Stomach (tissue), 9 donors: ENCODE results near the gene CTRB2. TPM values are rescaled to one million over a fixed set of nuclear protein-coding genes. Genes with fewer than 3 reads are reported as not detected.

Experiments
- DNase-seq, 2 donors: peaks; one replicate each; pipeline versions ENCODE4 v3.0.0 to v3.0.0-alpha.2; 2013 to 2019
- H3K27ac ChIP-seq, 5 donors: fragments of 200-600 bp in 4 of 5; sonication (generic) in 4 of 5; one replicate each; pipeline ENCODE4 v1.5.1; 2013 to 2019; ENCODE audit warnings: mild to moderate bottlenecking in 1 of 5, moderate library complexity in 1 of 5
- H3K27me3 ChIP-seq, 3 donors: fragments of 200-600 bp; sonication (generic); one replicate each; pipeline ENCODE4 v1.5.1; 2017 to 2019; ENCODE audit warnings: mixed run types in 1 of 3
- H3K36me3 ChIP-seq, 4 donors: fragments of 200-600 bp; sonication (generic); 1 replicate in 3 of 4; 2 replicates in 1 of 4; pipeline ENCODE4 v1.5.1; 2016 to 2019
- H3K4me1 ChIP-seq, 4 donors: fragments of 200-600 bp; sonication (generic); one replicate each; pipeline ENCODE4 v1.5.1; 2016 to 2019
- H3K4me3 ChIP-seq, 4 donors: fragments of 200-600 bp; sonication (generic) in 3 of 4; one replicate each; pipeline ENCODE4 v1.5.1; 2016 to 2019; ENCODE audit warnings: mild to moderate bottlenecking in 1 of 4
- H3K9me3 ChIP-seq, 4 donors: fragments of 200-600 bp; sonication (generic); one replicate each; pipeline ENCODE4 v1.5.1; 2016 to 2019
- CTCF ChIP-seq, 7 experiments: fragments of 450-650 bp in 4 of 7; fragments of 200-600 bp in 3 of 7; sonication (generic) in 3 of 7; IDR thresholded peaks; one replicate each; pipeline ENCODE4 v1.5.1; 2016 to 2019; ENCODE audit warnings: antibody characterized with exemption in 7 of 7, control low read depth in 2 of 7, mild to moderate bottlenecking in 1 of 7
- EP300 ChIP-seq: sonication (generic); formaldehyde crosslinking; IDR thresholded peaks from one replicate; pipeline ENCODE4 v1.6.1; 2017; ENCODE audit warnings: antibody characterized with exemption
- POLR2A ChIP-seq, 4 donors: fragments of 450-650 bp; IDR thresholded peaks; one replicate each; pipeline ENCODE4 v1.6.1; 2016; ENCODE audit warnings: antibody characterized with exemption in 4 of 4, control low read depth in 2 of 4, mild to moderate bottlenecking in 1 of 4, moderate library complexity in 1 of 4
- POLR2AphosphoS5 ChIP-seq, 3 donors: sonication (generic); formaldehyde crosslinking; IDR thresholded peaks; one replicate each; pipeline ENCODE4 v1.6.1; 2016; ENCODE audit warnings: antibody characterized with exemption in 3 of 3
- WGBS, 5 donors: extraction: QIAGEN DNeasy Blood & Tissue Kit in 3 of 5; methylation state at CpG; one replicate each; pipeline versions ENCODE4 v1.1.5 to v1.1.7; 2013 to 2018; 5-methylcytosine and 5-hydroxymethylcytosine counted together
- intact Hi-C: fragments of 100-400 bp; cut with DNase I; formaldehyde crosslinking; loops from one replicate; pipeline ENCODE4 v1.15.1; 2023; ENCODE audit warnings: low total_unique reads
- polyA plus RNA-seq, 3 donors: library from polyadenylated mRNA; stranded (reverse); fragments of 200-250 nt; gene quantifications; one replicate each; pipeline ENCODE4 v1.2.3, GENCODE V29; 2013
- total RNA-seq, 5 donors: library from RNA; depleted of rRNA; stranded (reverse); fragments of >200 nt; gene quantifications; one replicate each; pipeline versions ENCODE4 v1.1.0 to v1.2.3, GENCODE V29; 2014 to 2016
- donor health status: healthy with polysubstance abuse.
- donor health status: Bipolar disorder and iron deficiency.
- donor health status: healthy.

CTRB2 gene
- total and polyA plus RNA-seq, 8 donors = 2.7 to 26.6 (median 4.0) TPM; not detected in 5

- intact Hi-C loops = no loop called here
- Histone ChIP-seq H3K9me3 (no peaks in the 10 kb centered on the region), H3K27ac (no peak overlapping the region), H3K36me3 (no peaks in the 10 kb centered on the region), H3K4me1 (peaks cover 0 to 7% (median 4%) of the 10 kb centered on the region in 4 donors), H3K4me3 (no peak overlapping the region), H3K27me3 (peaks cover 0 to 37% (median 12%) of the 10 kb centered on the region in 3 donors)
- TF ChIP-seq POLR2A (IDR thresholded peaks at IDR 0.05) = no peak
- no peak for TF ChIP-seq EP300
- no peak for TF ChIP-seq CTCF (IDR thresholded peaks at IDR 0.05)
- TF ChIP-seq POLR2AphosphoS5 (IDR thresholded peaks at IDR 0.05) = no peak
- peak in 1 of 2 donors; percentile 16 for DNase-seq
- 83 to 91% (median 85%) methylated on average over 10 of the region's 10 CpGs for WGBS, 5 donors
Observed at GRCh38 chr16:75193730-75194444, 13.1 kb downstream of the CTRB2 start.

- Histone ChIP-seq H3K27ac (no peak overlapping the region), H3K27me3 (peaks cover 0 to 39% (median 10%) of the 10 kb centered on the region in 3 donors), H3K4me1 (peaks cover 0 to 6% (median 3%) of the 10 kb centered on the region in 4 donors), H3K9me3 (no peaks in the 10 kb centered on the region), H3K36me3 (no peaks in the 10 kb centered on the region), H3K4me3 (no peak overlapping the region)
- no peak for TF ChIP-seq POLR2A (IDR thresholded peaks at IDR 0.05)
- TF ChIP-seq EP300 = no peak
- no peak for TF ChIP-seq CTCF (IDR thresholded peaks at IDR 0.05)
- TF ChIP-seq POLR2AphosphoS5 (IDR thresholded peaks at IDR 0.05) = no peak
- WGBS, 5 donors = 87 to 93% (median 91%) methylated on average over 4 of the region's 4 CpGs
- intact Hi-C loops = no loop called here
- no peak for DNase-seq
Observed at GRCh38 chr16:75193265-75193650, 13.7 kb downstream of the CTRB2 start.

- 87 to 90% (median 90%) methylated on average over 21 of the region's 21 CpGs for WGBS, 5 donors
- H3K9me3 ChIP-seq = no peaks in the 10 kb centered on the region
- H3K4me3 ChIP-seq = no peak overlapping the region
- intact Hi-C loops = no loop called here
- no peak for DNase-seq
- peaks cover 0 to 34% (median 5%) of the 10 kb centered on the region in 3 donors for H3K27me3 ChIP-seq
- no peaks in the 10 kb centered on the region for H3K36me3 ChIP-seq
- TF ChIP-seq POLR2AphosphoS5 (IDR thresholded peaks at IDR 0.05) = no peak
- no peak for TF ChIP-seq POLR2A (IDR thresholded peaks at IDR 0.05)
- no peak for TF ChIP-seq CTCF (IDR thresholded peaks at IDR 0.05)
- no peak for TF ChIP-seq EP300
- no peak overlapping the region for H3K27ac ChIP-seq
- H3K4me1 ChIP-seq = peaks cover 0 to under 1% (median 0%) of the 10 kb centered on the region in 4 donors
Observed at GRCh38 chr16:75192606-75193264, 14.2 kb downstream of the CTRB2 start.

- no peak overlapping the region for H3K27ac ChIP-seq
- intact Hi-C loops = no loop called here
- no peak overlapping the region for H3K4me3 ChIP-seq
- no peak for DNase-seq
- peaks cover 0 to 10% (median 0%) of the 10 kb centered on the region in 3 donors for H3K27me3 ChIP-seq
- WGBS, 5 donors = 72 to 92% (median 83%) methylated on average over 8 of the region's 8 CpGs
- H3K36me3 ChIP-seq = no peaks in the 10 kb centered on the region
- no peaks in the 10 kb centered on the region for H3K4me1 ChIP-seq
- no peaks in the 10 kb centered on the region for H3K9me3 ChIP-seq
- TF ChIP-seq CTCF (IDR thresholded peaks at IDR 0.05) = no peak
- TF ChIP-seq POLR2AphosphoS5 (IDR thresholded peaks at IDR 0.05) = no peak
- TF ChIP-seq POLR2A (IDR thresholded peaks at IDR 0.05) = no peak
- no peak for TF ChIP-seq EP300
Observed at GRCh38 chr16:75189638-75190245, 17.2 kb downstream of the CTRB2 start.
